ENCODE results near the gene CATSPERE. TPM values are rescaled to one million over a fixed set of nuclear protein-coding genes. Genes with fewer than 3 reads are reported as not detected.
A peak's percentile ranks its signal among the peaks of the same experiment; 100 is the strongest.

The CATSPERE gene
- total and polyA plus RNA-seq, 9 of the 15 experiments (the other 6 are each of a cell fraction or from before 2014, with no cell fraction given) = 0.06 to 0.16 (median 0.09) TPM; not detected in 3

- no peak for TF ChIP-seq CREB3L1 (IDR thresholded peaks at IDR 0.05; ENCODE audit: borderline replicate concordance, low read depth)
- no peak for TF ChIP-seq MNT (conservative IDR thresholded peaks at IDR 0.05)
- no peak for TF ChIP-seq BACH1 (tag; IDR thresholded peaks at IDR 0.05)
- no peak for TF ChIP-seq LEF1 (IDR thresholded peaks at IDR 0.05)
Measured at GRCh38 chr1:244413736-244414135, 47.3 kb upstream of the CATSPERE start (continued).

- WGBS (ENCODE audit: insufficient coverage, low coverage, missing lambda C conversion rate) = 89% methylated on average over 1 of the region's 1 CpG
- H3K9ac ChIP-seq (ENCODE audit: insufficient read depth in 1 of 2, low read depth in 2 of 2, low read length in 2 of 2) = no peak overlapping the region
- FAIRE-seq (no peak), DNase-seq (ENCODE audit: extremely low read depth in 1 of 4, low spot score in 3 of 4) (peak in 1 of 4 experiments; percentile 20), ATAC-seq (peak; percentile 68; the same call in 2 of the 3 replicates)
- no peak overlapping the region for H3K4me2 ChIP-seq (ENCODE audit: insufficient read depth, low read length)
- H3K27ac ChIP-seq (ENCODE audit: extremely low read depth, low read depth, low read length) = no peak overlapping the region
- no peak overlapping the region for H3K4me3 ChIP-seq
- peaks cover 98% of the 10 kb centered on the region for H3K36me3 ChIP-seq (ENCODE audit: control insufficient read depth, insufficient read depth, low read length)
- H4K20me1 ChIP-seq (replicated peaks; ENCODE audit: control insufficient read depth, insufficient read depth, low read length) = no peaks in the 10 kb centered on the region
- no peaks in the 10 kb centered on the region for H3K9me3 ChIP-seq (replicated peaks; ENCODE audit: control insufficient read depth, insufficient read depth, low read depth, low read length)
- in situ Hi-C loops (cut with MboI) = no loop called here
- intact Hi-C loops (cut with micrococcal nuclease) = no loop called here
- TF ChIP-seq NFE2 (IDR thresholded peaks at IDR 0.05; ENCODE audit: low read depth) (0 out of 2 replicates have a peak, but pooled peaks have one; percentile 10), FOS (IDR thresholded peaks at IDR 0.05; ENCODE audit: extremely low read depth, insufficient read length) (no peak), RAD21 (CRISPR knock-in tag; conservative IDR thresholded peaks at IDR 0.05 in 1 of 2, IDR thresholded peaks at IDR 0.05 in 1 of 2) (peak in 1 of 2 experiments; percentile 50; a peak in 2 of 4 replicates), E2F3 (CRISPR knock-in tag; IDR thresholded peaks at IDR 0.05) (no peak), CTCF (IDR thresholded peaks at IDR 0.05 in 2 of 3, conservative IDR thresholded peaks at IDR 0.05 in 1 of 3; ENCODE audit: insufficient read depth in 2 of 3, low read depth in 1 of 3, low read length in 3 of 3) (peak in 2 of 3 experiments; percentile 21; a peak in 2 of 6 replicates), MAFG (tag; conservative IDR thresholded peaks at IDR 0.05) (0 out of 2 replicates have a peak, but pooled peaks have one; percentile 13), BDP1 (IDR thresholded peaks at IDR 0.05; ENCODE audit: insufficient read depth, insufficient read length) (no peak)
- no peaks in the 10 kb centered on the region for H3K79me2 ChIP-seq (ENCODE audit: control insufficient read depth, insufficient read depth, low read length)
- BruUV-seq (replicated peaks) = no TSS peak
- H3K9me1 ChIP-seq (ENCODE audit: control insufficient read depth, insufficient read depth, low read length) = no peaks in the 10 kb centered on the region
- no peaks in the 10 kb centered on the region for H3K4me1 ChIP-seq (replicated peaks in 1 of 2; ENCODE audit: control insufficient read depth in 2 of 2, insufficient read depth in 2 of 2, low read length in 2 of 2)
- H2AFZ ChIP-seq (ENCODE audit: low read depth, low read length) = no peak overlapping the region
- ChIA-PET POLR2A (interaction anchor here (0.7 to 3.2 kb wide), 7 partner anchors 8 to 35 kb away, joined by 3 to 15 read pairs (median 4); no protein-coding TSS in a partner anchor), CTCF (ENCODE audit: low intra/inter-chr PET ratio) (no interaction called here)
- no peaks in the 10 kb centered on the region for H3K27me3 ChIP-seq (ENCODE audit: control insufficient read depth in 2 of 2, insufficient read depth in 2 of 2, low read length in 2 of 2)
Measured at GRCh38 chr1:244414543-244414942, 46.5 kb upstream of the CATSPERE start.
